Activated naive CD4-positive, alpha-beta T cell (primary cell): ENCODE measurements around the gene WWOX.

ENCODE experiments used
- DNase-seq, 4 experiments: peaks; one replicate each; lab custom pipeline; 2025; lab: John Stamatoyannopoulos, UW

WWOX gene

DNA sequence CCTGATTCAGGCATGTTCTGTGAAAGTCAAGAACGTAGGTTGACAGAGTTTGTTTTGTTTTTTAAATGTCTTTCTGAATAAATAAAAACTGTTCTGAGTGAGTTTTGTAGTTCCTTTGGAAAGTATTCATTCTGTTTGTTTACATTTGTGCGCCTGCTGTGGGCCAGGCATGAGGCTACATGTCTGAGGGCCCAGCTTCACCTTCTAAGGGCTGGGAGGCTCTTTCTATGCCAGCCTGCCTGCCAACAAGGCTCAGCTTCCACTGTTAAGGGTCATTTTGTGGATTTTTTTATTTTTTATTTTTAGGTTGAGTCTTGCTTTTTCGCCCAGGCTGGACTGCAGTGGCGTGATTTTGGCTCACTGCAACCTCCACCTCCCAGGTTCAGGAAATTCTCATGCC, 6.1 kb downstream of the WWOX start:
- DNase-seq, result no peak

DNA sequence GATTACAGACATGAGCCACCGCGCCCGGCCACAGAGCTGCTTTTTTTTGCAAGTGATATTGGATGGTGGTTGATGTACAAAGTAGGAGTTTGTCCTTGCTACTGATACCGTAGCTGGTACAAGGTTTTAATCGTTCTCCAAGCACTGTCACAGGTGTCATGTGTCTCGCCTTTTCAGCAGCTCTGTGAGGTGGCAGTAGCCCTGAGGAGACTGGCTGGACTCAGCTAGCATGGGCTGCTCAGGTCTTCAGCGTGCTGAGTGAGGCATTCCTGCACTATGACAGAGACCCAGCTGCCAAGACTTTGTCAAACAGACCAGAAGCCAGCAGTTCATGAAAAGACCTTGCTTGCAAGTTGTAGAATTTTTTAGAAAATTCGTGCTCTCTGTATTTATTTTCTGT, 7.2 kb downstream of the WWOX start:
- DNase-seq, result no peak

DNA sequence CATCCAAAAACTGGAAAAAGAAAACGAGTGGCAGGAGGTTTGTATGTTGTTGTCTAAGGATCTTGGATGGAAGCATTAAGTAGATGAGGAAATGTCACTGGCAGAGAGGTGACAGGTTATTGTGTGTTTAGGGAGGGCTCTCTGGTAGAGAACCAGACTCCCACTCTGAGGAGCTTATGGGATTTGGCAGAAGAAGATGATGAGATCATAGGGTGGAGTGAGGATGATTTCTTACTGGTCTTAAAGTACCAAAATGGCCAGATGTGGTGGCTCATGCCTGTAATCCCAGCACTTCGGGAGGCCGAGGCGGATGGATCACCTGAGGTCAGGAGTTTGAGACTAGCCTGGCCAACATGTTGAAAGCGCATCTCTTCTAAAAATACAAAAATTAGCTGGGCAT, 9.0 kb downstream of the WWOX start:
- DNase-seq, result no peak

DNA sequence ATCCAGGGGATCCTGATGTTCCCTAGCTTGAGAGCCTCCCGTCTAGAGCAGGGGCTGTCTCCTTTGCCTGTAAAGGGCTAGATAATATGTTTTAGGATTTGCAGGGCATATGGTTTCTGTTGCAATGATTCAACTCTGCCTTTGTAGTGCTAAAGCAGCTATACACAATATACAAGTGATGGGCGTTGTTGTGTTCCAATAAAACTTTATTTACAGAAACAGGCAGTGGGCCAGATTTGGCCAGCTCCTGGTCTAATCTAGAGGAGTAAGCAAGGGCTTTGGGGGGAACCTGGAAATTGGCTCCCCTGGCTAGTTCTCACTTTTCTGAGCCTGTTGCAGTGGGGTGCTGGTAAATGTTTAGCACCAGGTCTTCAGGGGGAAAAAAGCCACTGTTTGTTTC, 13.8 kb downstream of the WWOX start:
- no peak for DNase-seq

DNA sequence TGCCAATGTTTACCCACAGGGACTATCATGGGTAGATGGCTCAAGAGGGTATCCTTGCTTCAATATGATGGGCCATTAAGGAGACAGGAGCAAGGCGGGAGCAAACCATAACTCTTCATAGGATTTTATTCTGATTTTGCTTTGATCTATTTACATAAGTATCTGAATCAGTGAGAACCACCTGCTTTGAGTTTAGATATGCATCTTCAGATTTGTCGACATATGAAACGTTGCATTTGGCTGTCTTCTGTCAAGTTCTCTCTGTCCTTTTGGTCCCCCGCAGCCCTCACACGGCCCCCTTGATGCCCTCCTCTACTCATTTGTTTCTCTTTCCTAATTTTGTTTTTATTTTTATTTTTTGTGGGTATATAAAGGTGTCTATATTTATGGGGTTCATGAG, 16.2 kb downstream of the WWOX start:
- no peak for DNase-seq

DNA sequence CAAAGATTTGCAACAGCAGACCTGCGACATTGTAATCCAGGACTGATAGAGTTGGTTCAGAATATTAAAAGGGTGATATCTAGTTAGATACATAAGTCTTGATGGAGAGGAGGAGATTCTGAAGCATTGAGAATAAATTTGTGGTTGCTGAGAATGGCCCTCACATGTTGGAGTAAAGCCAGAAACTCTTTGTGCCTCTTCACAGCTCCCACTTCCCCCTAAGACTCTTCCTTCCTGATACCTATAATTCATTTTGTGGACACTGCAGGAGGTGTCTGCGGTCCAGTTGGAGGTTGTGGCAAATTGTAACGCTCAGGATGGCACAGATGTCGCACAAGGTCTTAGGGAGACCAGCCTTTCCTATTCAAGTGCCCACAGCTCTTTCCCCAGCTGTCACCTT, 17.5 kb downstream of the WWOX start:
- DNase-seq, result no peak

DNA sequence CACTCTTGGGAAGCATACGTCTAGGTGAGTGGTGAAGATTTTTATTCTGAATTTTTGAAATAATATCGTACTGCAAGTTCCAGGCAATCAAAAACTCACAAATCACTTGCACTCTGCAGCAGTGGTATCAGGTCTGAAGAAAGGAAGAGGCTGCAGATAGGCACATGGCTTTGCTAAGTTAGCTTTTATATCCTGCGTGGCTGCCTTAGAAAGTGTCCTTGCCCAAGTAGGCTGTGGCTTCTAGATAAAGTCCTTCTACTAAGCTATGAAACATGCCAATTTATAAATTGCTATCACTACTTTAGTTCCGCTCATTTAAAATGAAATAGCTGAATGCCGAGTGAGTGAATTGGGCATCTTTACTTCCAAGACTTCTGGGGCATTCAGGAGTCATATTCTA, 17.9 kb downstream of the WWOX start:
- DNase-seq, result no peak

DNA sequence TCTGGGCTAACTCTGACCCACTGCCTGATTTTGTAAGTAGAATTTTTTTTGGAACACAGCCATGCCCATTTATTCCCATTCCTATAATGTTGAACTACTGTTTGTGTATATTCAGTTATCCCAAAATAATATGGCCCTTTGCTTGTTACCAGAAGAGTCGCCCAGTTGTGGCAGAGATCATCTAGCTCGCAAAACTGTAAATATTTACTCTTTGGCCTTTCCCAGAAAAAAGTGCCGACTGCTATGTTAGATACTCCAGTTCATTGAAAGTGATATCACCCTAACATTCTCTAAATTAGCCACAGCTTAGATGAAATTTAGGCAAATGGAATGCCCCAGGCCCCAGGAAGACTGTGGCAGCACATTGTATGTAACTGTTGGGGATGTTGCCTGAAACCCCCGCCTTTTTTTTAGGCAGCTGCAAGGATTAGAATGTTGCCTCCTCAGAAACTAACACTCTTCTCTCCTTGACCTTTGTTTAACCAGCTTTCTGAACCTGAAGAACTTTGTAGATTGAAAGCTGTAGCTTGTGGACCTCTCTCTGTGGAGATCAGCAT, 19.1 kb downstream of the WWOX start:
- DNase-seq, result no peak

DNA sequence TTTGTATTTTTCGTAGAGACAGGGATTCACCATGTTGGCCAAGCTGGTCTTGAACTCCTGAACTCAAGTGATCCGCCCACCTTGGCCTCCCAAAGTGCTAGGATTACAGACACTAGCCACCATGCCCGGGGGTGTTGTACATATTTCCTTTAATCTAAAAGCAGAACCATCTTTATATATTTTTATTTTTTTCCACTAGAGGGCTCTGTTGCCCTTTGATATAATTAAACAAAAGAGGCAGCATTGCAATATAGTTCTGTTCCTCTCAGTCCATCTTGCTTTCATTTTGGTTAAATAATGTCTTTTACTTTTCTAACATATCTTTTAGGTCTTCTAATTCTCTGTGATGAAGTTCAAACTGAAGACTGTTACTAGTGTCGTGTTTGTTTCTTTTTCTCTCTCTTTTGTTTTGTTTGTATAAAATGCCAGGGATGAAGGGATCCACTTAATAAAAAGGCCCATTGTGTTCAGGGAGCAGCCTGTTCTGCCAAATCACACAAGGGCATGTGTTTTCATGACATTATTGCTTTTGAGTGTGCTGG, 23.4 kb downstream of the WWOX start:
- DNase-seq, result no peak

DNA sequence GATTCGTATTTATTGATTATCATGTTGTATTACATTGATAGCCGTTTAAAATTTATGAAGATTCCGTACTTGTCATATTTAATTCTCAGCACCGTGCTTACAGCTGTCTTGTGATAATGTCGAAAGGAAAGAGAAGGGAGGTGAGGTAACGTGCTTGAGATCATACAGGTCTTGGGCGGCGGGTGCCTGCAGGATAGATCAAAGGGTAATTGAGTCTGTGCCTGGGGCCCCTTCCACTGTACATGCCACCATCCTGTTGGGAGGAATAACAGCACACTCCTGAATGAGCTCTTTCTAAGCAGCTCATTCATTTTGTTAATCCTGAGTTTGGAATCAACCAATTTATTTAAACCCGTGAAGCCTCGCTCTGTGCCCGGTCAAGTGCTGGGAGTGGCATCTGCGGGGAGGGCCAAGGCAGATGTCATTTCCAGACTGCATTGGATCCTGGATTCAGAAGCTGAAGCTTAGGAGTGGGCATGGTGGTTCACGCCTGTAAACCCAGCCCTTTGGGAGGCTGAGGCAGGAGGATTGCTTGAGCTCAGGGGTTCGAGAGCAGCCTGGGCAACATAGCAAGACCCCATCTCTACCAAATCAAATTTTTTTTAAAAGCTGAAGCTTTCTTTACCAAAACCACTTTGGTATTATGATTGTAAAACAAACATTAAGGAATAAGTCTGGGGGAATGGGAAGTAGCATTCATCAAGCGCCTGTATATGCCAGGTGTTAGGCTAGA, 25.8 kb downstream of the WWOX start:
- DNase-seq, result no peak

DNA sequence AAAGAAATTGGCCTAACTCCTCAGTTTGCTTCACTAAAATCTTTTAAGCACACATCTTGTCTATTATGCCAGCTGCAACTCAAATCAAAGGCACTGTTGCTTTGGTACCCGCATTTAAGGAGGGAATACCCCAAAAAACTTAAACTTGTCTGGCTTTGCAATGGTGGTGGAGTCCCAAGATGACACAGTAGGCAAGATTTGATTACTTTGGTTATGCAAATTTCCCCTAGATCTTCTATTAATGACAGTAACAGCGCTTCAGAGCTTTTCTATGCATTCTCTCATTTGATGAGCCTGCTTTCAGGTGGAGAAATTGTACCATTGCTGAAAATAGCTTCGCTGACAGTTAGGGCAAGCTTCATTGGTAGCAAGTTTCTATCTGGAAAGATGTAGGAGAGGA, 27.2 kb downstream of the WWOX start:
- DNase-seq, result no peak

DNA sequence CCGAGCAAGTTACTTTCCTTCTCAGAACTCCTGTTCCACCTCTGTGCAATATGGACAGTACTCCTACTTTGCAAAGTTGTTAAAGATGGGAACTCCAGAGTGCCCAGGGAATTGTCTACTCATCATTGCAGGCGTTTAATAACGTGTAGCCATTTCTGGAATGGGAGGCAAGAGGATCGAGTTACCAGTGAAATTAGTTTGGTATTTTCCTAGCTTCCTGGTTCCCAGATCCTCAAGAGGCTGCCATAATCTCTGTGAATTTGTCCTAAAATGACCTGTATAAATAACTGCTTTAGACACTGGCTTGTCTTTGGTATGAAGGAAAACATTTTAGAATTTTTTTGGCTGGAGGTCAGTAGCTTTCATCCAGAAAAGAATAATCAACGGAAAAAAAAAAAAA, 27.7 kb downstream of the WWOX start:
- DNase-seq, result no peak

DNA sequence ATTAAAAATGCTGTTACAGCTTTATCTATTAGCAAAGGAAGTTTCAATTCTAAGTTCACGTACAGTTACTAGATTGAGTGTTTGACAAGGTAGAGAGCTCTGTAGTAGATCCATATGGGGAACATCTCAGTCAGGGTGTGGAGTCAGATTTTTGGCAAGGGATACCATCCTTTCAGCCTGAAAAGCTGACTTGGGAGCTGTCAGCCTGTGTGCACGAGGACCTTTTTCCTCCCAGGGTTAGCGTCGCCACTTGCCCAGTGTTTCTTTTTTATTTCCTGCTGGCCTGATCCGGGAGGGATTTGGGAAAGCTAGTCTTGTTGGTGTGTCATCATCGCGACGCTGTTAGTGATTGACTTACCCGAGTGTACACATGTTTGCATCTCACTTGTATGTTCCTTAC, 29.5 kb downstream of the WWOX start:
- DNase-seq, result no peak

DNA sequence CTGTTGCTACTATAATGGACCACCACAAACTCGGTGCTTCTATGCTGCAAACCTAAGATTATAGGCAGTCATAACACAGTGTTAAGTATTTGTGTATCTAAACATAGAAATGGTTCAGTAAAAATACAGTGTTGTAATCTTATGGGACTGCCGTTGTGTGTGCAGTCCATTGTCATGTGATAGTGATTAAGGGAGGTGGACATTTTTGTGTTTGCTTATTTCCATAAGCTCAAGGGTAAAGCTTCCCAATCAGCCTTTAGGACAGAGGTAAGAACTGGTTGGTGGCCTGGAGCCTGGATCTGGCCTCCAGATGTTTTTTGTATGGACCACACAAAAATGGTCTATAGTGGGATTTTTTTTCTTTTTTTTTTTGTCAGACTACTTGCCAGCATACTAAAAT, 29.9 kb downstream of the WWOX start:
- no peak for DNase-seq

DNA sequence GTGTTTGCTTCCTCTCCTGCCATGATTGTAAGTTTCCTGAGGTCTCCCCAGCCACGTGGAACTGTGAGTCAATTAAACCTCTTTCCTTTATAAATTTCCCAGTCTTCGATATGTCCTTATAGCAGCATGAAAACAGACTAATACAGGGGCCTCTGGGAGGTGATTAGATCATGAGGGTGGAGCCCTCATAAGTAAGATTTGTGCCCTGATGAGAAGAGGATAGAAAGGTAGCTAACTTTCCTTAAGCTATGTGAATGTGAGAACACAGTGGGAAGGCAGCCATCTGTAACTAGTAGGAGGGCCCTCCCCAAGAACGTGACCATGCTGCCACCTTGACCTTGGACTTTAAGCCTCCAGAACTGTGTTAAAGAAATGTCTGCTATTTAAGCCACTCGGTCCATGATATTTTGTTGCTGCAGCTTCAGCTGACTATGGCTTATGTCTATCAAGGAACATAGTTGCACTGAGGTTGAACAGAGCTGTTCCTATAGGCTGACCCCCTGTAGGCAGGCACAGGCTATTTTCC, 30.7 kb downstream of the WWOX start:
- no peak for DNase-seq

DNA sequence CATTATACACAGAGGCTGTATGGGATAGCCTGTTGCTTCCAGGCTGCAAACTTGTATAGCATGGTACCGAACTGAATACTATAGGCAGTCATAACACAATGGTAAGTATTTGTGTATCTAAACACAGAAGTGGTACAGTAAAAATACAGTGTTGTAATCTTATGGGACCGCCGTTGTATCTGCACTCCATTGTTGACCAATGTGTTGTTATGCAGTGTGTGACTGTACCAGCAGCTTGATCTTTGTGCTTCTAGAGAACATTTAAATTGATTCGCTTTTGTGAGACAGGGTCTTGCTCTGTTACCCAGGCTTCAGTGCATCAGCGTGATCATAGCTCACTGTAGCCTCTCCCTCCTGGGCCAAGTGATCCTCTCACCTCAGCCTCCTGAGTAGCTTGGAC, 31.5 kb downstream of the WWOX start:
- DNase-seq, result no peak

DNA sequence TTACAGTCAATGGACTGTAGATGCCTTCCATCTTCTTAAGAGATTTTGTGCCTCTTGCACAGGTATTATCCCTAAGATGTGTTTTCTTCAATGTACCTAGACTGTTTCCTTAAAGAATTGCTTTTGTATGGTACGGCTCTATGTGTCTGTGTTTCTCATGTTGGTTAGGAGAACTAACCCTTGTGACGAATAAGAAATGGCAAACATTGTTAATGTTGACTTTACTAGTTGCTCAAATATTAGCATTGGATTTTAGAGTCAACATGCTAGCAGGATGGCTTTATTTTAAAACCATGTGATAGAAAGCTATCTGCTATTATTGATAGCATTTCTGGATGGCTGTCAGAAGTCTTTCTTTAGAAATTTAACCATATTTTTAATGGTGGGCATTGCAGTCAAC, 34.5 kb downstream of the WWOX start:
- DNase-seq, result no peak

DNA sequence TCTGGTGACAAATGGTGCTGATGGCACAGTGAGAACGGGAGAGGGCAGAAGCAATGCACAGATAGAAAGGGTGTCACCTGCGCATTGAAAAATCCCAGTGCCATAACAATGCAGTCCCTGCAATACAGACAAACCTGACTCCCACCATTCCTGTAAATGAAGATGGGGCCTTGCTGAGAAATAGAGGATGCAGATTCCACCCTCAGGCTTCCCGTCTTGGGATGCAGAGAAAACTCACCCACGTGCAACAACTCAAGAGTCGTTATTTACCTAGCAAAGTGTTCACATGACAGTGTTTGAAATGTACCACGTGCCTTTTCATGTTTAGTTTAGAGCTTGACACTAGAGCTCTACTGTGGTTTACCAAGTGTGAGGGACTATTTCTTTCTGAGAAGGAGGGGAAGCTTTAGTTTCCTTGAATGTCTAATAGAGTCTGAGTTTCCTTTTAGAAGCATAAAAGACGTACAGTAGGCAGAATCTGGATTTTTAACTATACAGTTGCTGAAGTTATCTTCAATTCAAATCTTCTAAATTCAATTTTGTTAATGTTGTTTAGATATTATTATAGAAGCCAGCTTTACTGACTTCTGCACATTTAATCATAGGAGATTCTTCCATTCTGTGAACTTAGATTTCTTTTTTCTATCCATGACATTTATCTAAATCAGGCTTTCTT, 35.6 kb downstream of the WWOX start:
- no peak for DNase-seq

DNA sequence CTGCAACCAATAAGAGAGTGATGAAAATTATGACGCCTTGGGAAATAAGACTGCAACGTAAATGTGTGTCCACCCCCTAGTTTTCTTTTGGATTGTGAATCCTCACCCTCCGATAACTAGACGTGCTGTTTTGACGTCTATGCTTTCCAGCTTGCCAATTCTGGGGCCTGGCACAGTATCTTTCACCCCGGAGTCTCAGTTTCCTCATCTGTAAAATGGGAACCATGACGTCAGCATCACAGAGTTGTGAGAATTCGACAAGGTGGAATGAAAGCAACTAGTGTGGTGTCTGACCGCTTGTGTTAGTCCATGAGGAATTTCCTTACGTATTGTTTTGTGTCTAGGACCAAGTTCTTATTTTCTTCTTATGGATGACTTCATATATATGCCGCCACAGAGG, 37.7 kb downstream of the WWOX start:
- DNase-seq, result no peak

DNA sequence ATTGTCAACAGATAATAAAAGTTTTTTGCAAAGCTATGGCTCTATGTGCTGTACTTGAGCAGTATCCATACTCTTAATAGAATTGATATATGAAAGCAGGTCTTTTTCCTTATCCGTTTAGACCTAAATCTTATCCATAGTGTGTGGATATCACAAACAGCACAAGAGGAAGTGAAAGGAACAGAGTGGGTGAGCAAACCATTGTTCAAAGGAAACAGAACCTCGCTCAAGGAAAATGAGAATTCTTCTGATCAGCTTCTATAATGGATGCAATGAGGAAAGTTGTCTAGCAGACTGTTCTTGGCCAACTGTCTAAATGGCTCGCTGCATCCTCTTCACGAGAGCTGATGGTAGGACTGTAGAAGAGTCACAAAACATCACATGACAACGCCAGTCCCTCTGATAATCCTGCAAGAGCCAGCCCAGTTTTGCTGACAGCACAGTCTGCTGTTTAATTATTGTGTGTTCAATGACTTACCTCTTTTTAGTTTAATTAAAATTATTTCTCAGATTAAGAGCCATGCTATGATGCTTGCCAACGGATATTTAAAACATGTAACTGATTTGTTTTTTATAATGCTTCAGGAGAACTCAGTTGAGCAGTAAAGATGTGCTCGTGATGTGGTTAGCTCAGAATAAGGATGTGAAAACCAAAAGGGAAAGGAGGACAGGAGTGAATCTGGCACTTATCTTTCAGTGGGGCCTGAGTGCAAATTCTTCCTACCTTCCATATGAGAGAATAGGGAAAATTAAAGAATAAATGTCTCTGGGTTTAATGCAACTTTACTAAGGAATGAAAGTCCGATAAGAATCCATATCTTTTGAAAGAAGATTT, 38.5 kb downstream of the WWOX start:
- no peak for DNase-seq

DNA sequence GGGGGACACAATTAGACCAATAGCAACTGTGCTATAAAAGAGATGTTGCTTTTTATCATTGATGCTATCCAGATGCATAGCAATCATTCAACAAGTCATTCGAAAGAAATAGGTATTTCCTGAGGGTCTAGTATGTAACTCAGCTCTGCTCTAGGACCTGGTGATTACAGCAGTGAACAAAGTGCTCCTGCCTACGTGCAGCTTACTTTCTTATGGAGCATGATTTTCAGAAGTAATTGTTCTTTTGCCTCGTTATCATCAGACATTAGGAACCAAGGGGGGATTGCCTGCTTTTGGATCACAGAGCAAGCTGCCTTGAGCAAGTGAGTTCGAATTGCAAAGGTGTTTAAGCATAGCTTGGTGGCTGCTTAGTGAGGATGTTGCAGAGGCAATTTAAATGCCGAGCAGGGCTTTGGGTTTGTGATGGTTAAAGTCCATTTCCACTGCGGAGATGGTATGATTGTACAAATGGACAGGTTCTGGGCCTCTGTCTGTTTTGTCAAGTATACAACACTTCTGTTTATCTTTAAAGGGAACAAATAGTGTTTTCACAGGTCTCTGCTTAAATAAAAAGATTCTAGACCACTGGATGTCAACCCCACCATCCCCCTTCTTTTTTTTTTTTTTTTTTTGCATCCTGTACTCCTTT, 41.5 kb downstream of the WWOX start:
- no peak for DNase-seq

DNA sequence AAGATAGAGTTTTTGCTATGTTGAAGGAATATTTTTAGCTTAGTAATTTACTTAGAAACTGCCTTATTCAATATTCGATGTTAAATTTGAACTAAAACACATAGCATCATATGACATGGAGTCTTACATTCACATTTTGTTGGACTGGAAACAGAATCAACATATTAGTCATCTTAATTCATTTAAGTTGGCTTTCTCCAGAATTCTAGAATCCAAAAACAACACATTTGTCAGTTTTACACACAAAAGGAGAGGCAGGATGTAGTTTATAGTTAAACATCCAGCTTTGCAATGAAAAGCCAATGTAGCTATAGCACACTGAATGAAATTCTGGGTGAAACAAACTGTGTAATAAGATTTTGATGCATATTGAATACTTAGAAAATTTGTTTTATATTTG, 43.3 kb downstream of the WWOX start:
- DNase-seq, result no peak
